RWPE2 (cell line): Measurements from ENCODE around the gene CCDC107.

ENCODE experiments used
- ATAC-seq: fragments of 200-7000 bp; cut with Tn5 transposase; 3 replicates; pipeline ENCODE4 v1.9.1; 2021; ENCODE audit warnings: low read depth
- DNase-seq: peaks from one replicate; pipeline ENCODE4 v3.0.0-alpha.2; 2020; ENCODE audit warnings: low spot score
- H3K27ac ChIP-seq: fragments of 450-650 bp; 2 replicates; pipeline ENCODE4 v1.5.1; 2017; ENCODE audit warnings: mild to moderate bottlenecking; ENCODE audit not compliant: poor library complexity, severe bottlenecking
- H3K27me3 ChIP-seq: fragments of 250-450 bp; sonication (Bioruptor Pico); 2 replicates; pipeline ENCODE4 v1.5.1; 2021; ENCODE audit warnings: mild to moderate bottlenecking, moderate library complexity; ENCODE audit not compliant: insufficient read depth, poor library complexity, severe bottlenecking
- H3K36me3 ChIP-seq: fragments of 250-450 bp; sonication (Bioruptor Pico); 2 replicates; pipeline ENCODE4 v1.5.1; 2020; ENCODE audit warnings: low read depth, mild to moderate bottlenecking, moderate library complexity
- H3K4me1 ChIP-seq: fragments of 250-450 bp; sonication (Bioruptor Pico); 2 replicates; pipeline ENCODE4 v1.5.1; 2021; ENCODE audit warnings: mild to moderate bottlenecking, moderate library complexity; ENCODE audit not compliant: insufficient read depth, poor library complexity, severe bottlenecking
- H3K4me3 ChIP-seq: fragments of 250-450 bp; sonication (Bioruptor Pico); 2 replicates; pipeline ENCODE4 v1.5.1; 2021; ENCODE audit warnings: mild to moderate bottlenecking, moderate library complexity; ENCODE audit not compliant: severe bottlenecking
- H3K9me3 ChIP-seq: fragments of 250-450 bp; sonication (Bioruptor Pico); 2 replicates; pipeline ENCODE4 v1.5.1; 2021; ENCODE audit warnings: mild to moderate bottlenecking, moderate library complexity; ENCODE audit not compliant: severe bottlenecking
- CTCF ChIP-seq: fragments of 450-650 bp; IDR thresholded peaks from one replicate; pipeline ENCODE4 v1.5.1; 2017; ENCODE audit warnings: mild to moderate bottlenecking, moderate library complexity; ENCODE audit not compliant: poor library complexity, severe bottlenecking

CCDC107 gene

GRCh38 chr9:35618854-35619799 lies 39.0 kb upstream of the CCDC107 start:
- no peak for DNase-seq
- no peaks in the 10 kb centered on the region for H3K36me3 ChIP-seq
- H3K9me3 ChIP-seq, result no peaks in the 10 kb centered on the region
- no peaks in the 10 kb centered on the region for H3K4me1 ChIP-seq
- peaks cover 6% of the 10 kb centered on the region for H3K27me3 ChIP-seq
- no peak overlapping the region for H3K4me3 ChIP-seq
- no peak overlapping the region for H3K27ac ChIP-seq
- no peak for TF ChIP-seq CTCF
- ATAC-seq, result no peak

DNA sequence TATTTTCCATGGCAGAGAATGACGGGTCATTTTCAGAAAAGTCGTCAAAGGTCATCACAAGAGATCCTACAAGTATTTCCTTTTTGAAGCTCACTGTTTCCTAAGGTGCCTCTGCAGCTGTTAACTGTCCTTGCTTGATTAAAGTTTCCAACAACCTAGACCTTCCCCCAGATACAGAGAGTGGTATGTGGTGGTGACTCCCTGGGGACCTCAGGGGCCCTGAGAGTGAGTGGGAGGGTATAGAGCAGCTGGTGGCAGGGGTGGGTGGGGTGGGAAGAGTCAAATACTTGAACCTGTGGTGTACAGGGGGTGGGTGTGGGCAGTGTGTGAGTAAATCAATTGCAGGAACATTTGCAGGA lies 38.3 kb upstream of the CCDC107 start:
- ATAC-seq (no peak), DNase-seq (no peak)
- Histone ChIP-seq H3K4me1 (no peaks in the 10 kb centered on the region), H3K27ac (no peak overlapping the region), H3K36me3 (no peaks in the 10 kb centered on the region), H3K9me3 (no peaks in the 10 kb centered on the region), H3K4me3 (no peak overlapping the region), H3K27me3 (peaks cover 6% of the 10 kb centered on the region)
- TF ChIP-seq CTCF, result no peak

GRCh38 chr9:35627575-35627974 lies 30.5 kb upstream of the CCDC107 start:
- no peak for TF ChIP-seq CTCF
- ATAC-seq (no peak), DNase-seq (no peak)
- Histone ChIP-seq H3K4me3 (no peak overlapping the region), H3K27ac (no peak overlapping the region), H3K9me3 (no peaks in the 10 kb centered on the region), H3K27me3 (no peaks in the 10 kb centered on the region), H3K4me1 (no peaks in the 10 kb centered on the region), H3K36me3 (no peaks in the 10 kb centered on the region)

GRCh38 chr9:35628389-35628991 lies 29.6 kb upstream of the CCDC107 start:
- H3K4me1 ChIP-seq, result no peaks in the 10 kb centered on the region
- DNase-seq (no peak), ATAC-seq (no peak)
- no peak overlapping the region for H3K27ac ChIP-seq
- H3K36me3 ChIP-seq, result no peaks in the 10 kb centered on the region
- no peak overlapping the region for H3K4me3 ChIP-seq
- TF ChIP-seq CTCF, result no peak
- no peaks in the 10 kb centered on the region for H3K9me3 ChIP-seq
- H3K27me3 ChIP-seq, result no peaks in the 10 kb centered on the region

DNA sequence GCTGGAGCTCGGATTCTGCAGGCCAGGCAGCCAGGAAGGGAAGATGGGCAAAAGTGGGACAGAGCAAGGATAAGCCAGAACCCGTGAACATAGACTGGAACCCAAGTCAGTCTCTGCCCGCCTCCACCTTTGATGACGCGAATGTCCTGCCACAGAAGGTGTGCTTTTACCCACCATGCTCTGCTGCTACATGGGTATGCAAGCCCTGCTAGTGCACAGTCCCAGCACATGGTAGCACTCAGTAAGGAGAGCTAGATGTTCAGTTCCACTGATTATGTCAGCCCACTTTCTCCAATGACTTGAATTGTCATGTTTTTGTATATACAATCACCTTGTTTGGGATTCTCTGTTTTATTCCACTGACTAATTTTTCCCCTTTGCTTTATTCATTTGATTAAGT lies 28.5 kb upstream of the CCDC107 start:
- Histone ChIP-seq H3K27ac (no peak overlapping the region), H3K4me1 (no peaks in the 10 kb centered on the region), H3K9me3 (no peaks in the 10 kb centered on the region), H3K36me3 (no peaks in the 10 kb centered on the region), H3K27me3 (no peaks in the 10 kb centered on the region), H3K4me3 (no peak overlapping the region)
- DNase-seq (no peak), ATAC-seq (no peak)
- TF ChIP-seq CTCF, result no peak
